H1 (cell line): ENCODE measurements around the gene CALD1. TPM values are rescaled to one million over a fixed set of nuclear protein-coding genes. Genes with fewer than 3 reads are reported as not detected.

Experiments used
- CTCF ChIA-PET: fragments of 300-600 bp; sonication (Branson Sonifier 250); formaldehyde crosslinking; loops from one replicate; lab custom pipeline; 2021; ENCODE audit not compliant: partially characterized antibody; lab: Charles Lee
- POLR2A ChIA-PET: fragments of 300-600 bp; sonication (Branson Sonifier 250); formaldehyde crosslinking; loops from one replicate; lab custom pipeline; 2021; ENCODE audit warnings: inconsistent platforms; ENCODE audit not compliant: partially characterized antibody; lab: Charles Lee
- DNase-seq, 2 experiments: peaks; one replicate each; pipeline versions ENCODE4 v3.0.0 to v3.0.0-alpha.2; 2010 to 2022; ENCODE audit warnings: low spot score in 2 of 2, low read depth in 1 of 2, mixed read lengths in 1 of 2
- FAIRE-seq: peaks from 2 replicates; lab custom pipeline; 2011; peaks lifted over from hg19 to GRCh38; lab: Jason Lieb, UNC
- H2AFZ ChIP-seq: 2 replicates; pipeline ENCODE4 v1.8.1; 2012; ENCODE audit warnings: low read length, inconsistent platforms
- H2AK5ac ChIP-seq: 2 replicates; pipeline ENCODE4 v1.6.1; 2013; ENCODE audit warnings: low read depth, low read length
- H2BK120ac ChIP-seq: replicated peaks from 2 replicates; pipeline ENCODE3; 2013; ENCODE audit warnings: low read depth, low read length, inconsistent platforms
- H2BK12ac ChIP-seq: 2 replicates; pipeline ENCODE4 v1.6.1; 2013; ENCODE audit warnings: low read depth, low read length
- H2BK15ac ChIP-seq: 2 replicates; pipeline ENCODE4 v1.6.1; 2013; ENCODE audit warnings: low read length
- H2BK20ac ChIP-seq: 2 replicates; pipeline ENCODE4 v1.6.1; 2013; ENCODE audit warnings: low read length
- H2BK5ac ChIP-seq: 2 replicates; pipeline ENCODE4 v1.6.1; 2013; ENCODE audit warnings: low read depth, low read length
- H3K14ac ChIP-seq: 2 replicates; pipeline ENCODE4 v1.6.1; 2013; ENCODE audit warnings: inconsistent platforms; ENCODE audit not compliant: insufficient read length
- H3K18ac ChIP-seq: 2 replicates; pipeline ENCODE4 v1.6.1; 2013; ENCODE audit warnings: low read length; ENCODE audit errors: extremely low read depth
- H3K23ac ChIP-seq: 2 replicates; pipeline ENCODE4 v1.6.1; 2013; ENCODE audit warnings: inconsistent platforms; ENCODE audit not compliant: insufficient read length
- H3K23me2 ChIP-seq: 2 replicates; pipeline ENCODE4 v1.6.1; 2013; ENCODE audit warnings: low read depth, low read length
- H3K27ac ChIP-seq: 2 replicates; pipeline ENCODE4 v1.6.1; 2011; ENCODE audit warnings: low read depth, low read length, inconsistent platforms
- H3K27me3 ChIP-seq, 4 experiments: replicated peaks in 1 of 4; 1 replicate in 1 of 4; 2 replicates in 3 of 4; pipeline versions ENCODE4 v1.6.1 to v1.8.1; 2011 to 2013; ENCODE audit warnings: low read length in 3 of 4, mild to moderate bottlenecking in 3 of 4, inconsistent platforms in 2 of 4, mixed read lengths in 2 of 4, moderate library complexity in 1 of 4; ENCODE audit not compliant: control insufficient read depth in 3 of 4, insufficient read depth in 3 of 4; ENCODE audit errors: extremely low read depth in 1 of 4
- H3K36me3 ChIP-seq, 4 experiments: 2 replicates each; pipeline versions ENCODE4 v1.6.1 to v1.8.1; 2011 to 2013; ENCODE audit warnings: mild to moderate bottlenecking in 4 of 4, low read length in 3 of 4, moderate library complexity in 2 of 4, control low read depth in 1 of 4, inconsistent platforms in 1 of 4; ENCODE audit not compliant: insufficient read depth in 4 of 4, control insufficient read depth in 2 of 4
- H3K4ac ChIP-seq: replicated peaks from 2 replicates; pipeline ENCODE3; 2013; ENCODE audit warnings: low read length, low read depth, mixed read lengths, inconsistent platforms; ENCODE audit not compliant: insufficient read length
- H3K4me1 ChIP-seq, 4 experiments: replicated peaks in 1 of 4; 1 replicate in 1 of 4; 2 replicates in 3 of 4; pipeline versions ENCODE4 v1.6.1 to v1.8.1; 2011 to 2013; ENCODE audit warnings: low read length in 3 of 4, inconsistent platforms in 2 of 4, mixed read lengths in 1 of 4; ENCODE audit not compliant: insufficient read depth in 4 of 4, control insufficient read depth in 3 of 4
- H3K4me2 ChIP-seq, 2 experiments: 2 replicates each; pipeline versions ENCODE4 v1.6.1 to v1.8.1; 2011 to 2013; ENCODE audit warnings: low read depth in 2 of 2, low read length in 2 of 2, control low read depth in 1 of 2, inconsistent platforms in 1 of 2, mild to moderate bottlenecking in 1 of 2; ENCODE audit not compliant: insufficient read depth in 1 of 2
- H3K4me3 ChIP-seq, 4 experiments: fragments of 200-600, 300-600 bp in 1 of 4; sonication (generic), shearing (Covaris generic), sonication (Bioruptor Twin) in 1 of 4; 2 replicates each; pipeline versions ENCODE4 v1.5.1 to v1.8.1; 2011 to 2016; ENCODE audit warnings: low read length in 4 of 4, low read depth in 3 of 4, control low read depth in 2 of 4, inconsistent platforms in 2 of 4, mild to moderate bottlenecking in 2 of 4, mixed read lengths in 1 of 4, moderate library complexity in 1 of 4; ENCODE audit not compliant: insufficient read depth in 2 of 4; ENCODE audit errors: extremely low read depth in 1 of 4
- H3K56ac ChIP-seq: replicated peaks from 2 replicates; pipeline ENCODE3; 2013; ENCODE audit warnings: low read depth, mild to moderate bottlenecking, mixed read lengths, low read length, inconsistent platforms; ENCODE audit not compliant: insufficient read length
- H3K79me1 ChIP-seq: 2 replicates; pipeline ENCODE4 v1.6.1; 2013; ENCODE audit warnings: low read depth, low read length, control low read depth
- H3K79me2 ChIP-seq, 2 experiments: 2 replicates each; pipeline versions ENCODE4 v1.6.1 to v1.8.1; 2012 to 2013; ENCODE audit warnings: low read length in 2 of 2, mild to moderate bottlenecking in 2 of 2, inconsistent platforms in 1 of 2; ENCODE audit not compliant: insufficient read depth in 2 of 2, control insufficient read depth in 1 of 2
- H3K9ac ChIP-seq, 4 experiments: replicated peaks in 1 of 4; 1 replicate in 1 of 4; 2 replicates in 3 of 4; pipeline versions ENCODE4 v1.6.1 to v1.8.1; 2011 to 2013; ENCODE audit warnings: low read depth in 3 of 4, low read length in 3 of 4, control low read depth in 2 of 4, mild to moderate bottlenecking in 2 of 4, moderate library complexity in 2 of 4, inconsistent platforms in 1 of 4; ENCODE audit errors: extremely low read depth in 1 of 4
- H3K9me3 ChIP-seq, 2 experiments: 2 replicates each; pipeline versions ENCODE4 v1.6.1 to v1.8.1; 2012 to 2013; ENCODE audit warnings: mild to moderate bottlenecking in 2 of 2, moderate library complexity in 2 of 2, control low read depth in 1 of 2, inconsistent platforms in 1 of 2, low read depth in 1 of 2, low read length in 1 of 2, mixed read lengths in 1 of 2; ENCODE audit not compliant: insufficient read depth in 2 of 2
- H4K20me1 ChIP-seq, 2 experiments: replicated peaks in 1 of 2; 2 replicates each; pipeline versions ENCODE3 to v1.8.1; 2011 to 2013; ENCODE audit warnings: inconsistent platforms in 2 of 2, low read length in 2 of 2, mild to moderate bottlenecking in 1 of 2; ENCODE audit not compliant: insufficient read depth in 2 of 2, control insufficient read depth in 1 of 2
- H4K5ac ChIP-seq: 2 replicates; pipeline ENCODE4 v1.6.1; 2013; ENCODE audit warnings: low read length, low read depth, mixed read lengths, inconsistent platforms; ENCODE audit not compliant: insufficient read length
- H4K8ac ChIP-seq: 2 replicates; pipeline ENCODE4 v1.8.0; 2013; ENCODE audit warnings: mild to moderate bottlenecking, moderate library complexity, low read length, inconsistent platforms; ENCODE audit not compliant: insufficient read depth; ENCODE audit errors: extremely low read depth
- H4K91ac ChIP-seq: replicated peaks from 2 replicates; pipeline ENCODE3; 2013; ENCODE audit warnings: low read length, mixed read lengths, inconsistent platforms; ENCODE audit not compliant: insufficient read length
- HDAC2 ChIP-seq, 2 experiments: fragments of 300-600 bp in 1 of 2; sonication (generic) in 1 of 2; IDR thresholded peaks; 2 replicates each; pipeline ENCODE4 v1.6.1; 2011 to 2012; ENCODE audit warnings: low read depth in 2 of 2, low read length in 2 of 2, mild to moderate bottlenecking in 2 of 2, moderate library complexity in 2 of 2, borderline replicate concordance in 1 of 2, inconsistent platforms in 1 of 2
- MAX ChIP-seq: IDR thresholded peaks from 2 replicates; pipeline ENCODE4 v1.6.1; 2012; ENCODE audit warnings: inconsistent platforms
- SUZ12 ChIP-seq: fragments of 200-600 bp; sonication (generic); IDR thresholded peaks from 2 replicates; pipeline ENCODE4 v1.6.1; 2012; ENCODE audit warnings: mild to moderate bottlenecking, inconsistent platforms, low read length, moderate library complexity, mixed read lengths
- TAF1 ChIP-seq: IDR thresholded peaks from 2 replicates; pipeline ENCODE4 v1.6.1; 2011; ENCODE audit warnings: mild to moderate bottlenecking, low read depth, low read length
- WGBS, 2 experiments: shearing (Covaris generic) in 1 of 2; methylation state at CpG; one replicate each; pipeline versions ENCODE4 v1.1.6 to v1.1.7; 2013 to 2015; ENCODE audit warnings: low lambda C conversion rate in 2 of 2, mixed read lengths in 2 of 2, inconsistent platforms in 1 of 2, low coverage in 1 of 2, missing lambda C conversion rate in 1 of 2; ENCODE audit not compliant: insufficient replicate concordance in 2 of 2, insufficient coverage in 1 of 2, insufficient read length in 1 of 2; ENCODE audit errors: extremely low coverage in 1 of 2, missing lambda C conversion rate in 1 of 2; 5-methylcytosine and 5-hydroxymethylcytosine counted together
- polyA plus RNA-seq, 7 experiments: library from polyadenylated mRNA; depleted of rRNA in 3 of 7; stranded (reverse) in 5 of 7; unstranded in 2 of 7; fragments of >200 nt in 5 of 7; fragments of 200-250 nt in 2 of 7; gene quantifications; 1 replicate in 5 of 7; 2 replicates in 1 of 7; 4 replicates in 1 of 7; pipeline versions ENCODE4 v1.2.1 to v1.2.3, GENCODE V29; 2011 to 2013; ENCODE audit warnings: missing spikeins in 2 of 7, mixed read lengths in 2 of 7
- total RNA-seq: library from RNA; stranded (reverse); fragmentation: NEBNext Ultra II Directional; extraction: Animal tissue kit (Norgen Biotek cat#: 25700); gene quantifications from 2 replicates; pipeline ENCODE4 v1.2.1, GENCODE V29; 2021

The CALD1 gene
- total and polyA plus RNA-seq, 2 of the 8 experiments (the other 6 are each of a cell fraction or from before 2014, with no cell fraction given) = 34.3 to 177 TPM

- H3K4me2 ChIP-seq = no peak overlapping the region
- H3K9me3 ChIP-seq = no peaks in the 10 kb centered on the region
- ChIA-PET CTCF (interaction anchor here (1.0 to 1.5 kb wide), 6 partner anchors 10 to 248 kb away, joined by 3 to 5 read pairs (median 4); no protein-coding TSS in a partner anchor), POLR2A (interaction anchor here (1.2 kb wide), 1 partner anchor 9 kb away, joined by 3 read pairs; no protein-coding TSS in a partner anchor)
- FAIRE-seq (no peak), DNase-seq (no peak)
- H2BK12ac ChIP-seq = no peak overlapping the region
- no peaks in the 10 kb centered on the region for H3K23me2 ChIP-seq
- no peaks in the 10 kb centered on the region for H3K4me1 ChIP-seq
- H2BK15ac ChIP-seq = no peak overlapping the region
- H2BK5ac ChIP-seq = no peak overlapping the region
- no peak overlapping the region for H3K56ac ChIP-seq
- no peak overlapping the region for H3K9ac ChIP-seq
- H3K79me2 ChIP-seq = no peaks in the 10 kb centered on the region
- no peak overlapping the region for H2AFZ ChIP-seq
- H4K5ac ChIP-seq = no peak overlapping the region
- no peak overlapping the region for H4K8ac ChIP-seq
- no peaks in the 10 kb centered on the region for H3K79me1 ChIP-seq
- WGBS, 2 experiments = 86% methylated on average over 4 of the region's 4 CpGs; no CpG with 5 or more reads in 1 of the 2 experiments
- H2AK5ac ChIP-seq = no peak overlapping the region
- no peak overlapping the region for H3K4me3 ChIP-seq
- H3K23ac ChIP-seq = no peak overlapping the region
- no peak overlapping the region for H3K4ac ChIP-seq
- H3K18ac ChIP-seq = no peak overlapping the region
- no peak overlapping the region for H3K27ac ChIP-seq
- no peak overlapping the region for H2BK120ac ChIP-seq
- no peak overlapping the region for H4K91ac ChIP-seq
- no peaks in the 10 kb centered on the region for H3K27me3 ChIP-seq
- no peak overlapping the region for H3K14ac ChIP-seq
- no peaks in the 10 kb centered on the region for H4K20me1 ChIP-seq
- no peak overlapping the region for H2BK20ac ChIP-seq
- H3K36me3 ChIP-seq = peaks cover 0 to 16% (median 4%) of the 10 kb centered on the region in 4 experiments; a peak in 5 of 8 replicates
- TF ChIP-seq TAF1 (no peak), MAX (no peak), SUZ12 (no peak), HDAC2 (IDR thresholded peaks at IDR 0.05; ENCODE audit: borderline replicate concordance in 1 of 2, low read depth in 2 of 2, low read length in 2 of 2) (no peak)
Observed at GRCh38 chr7:134938141-134938540, 158.7 kb downstream of the CALD1 start.
